Fibroblast of gingiva (primary cell): ENCODE results near the gene CNOT11.

Experiments used
- DNase-seq: peaks from one replicate; pipeline ENCODE4 v3.0.0-alpha.2; 2011; ENCODE audit warnings: low read depth

Gene CNOT11

DNA sequence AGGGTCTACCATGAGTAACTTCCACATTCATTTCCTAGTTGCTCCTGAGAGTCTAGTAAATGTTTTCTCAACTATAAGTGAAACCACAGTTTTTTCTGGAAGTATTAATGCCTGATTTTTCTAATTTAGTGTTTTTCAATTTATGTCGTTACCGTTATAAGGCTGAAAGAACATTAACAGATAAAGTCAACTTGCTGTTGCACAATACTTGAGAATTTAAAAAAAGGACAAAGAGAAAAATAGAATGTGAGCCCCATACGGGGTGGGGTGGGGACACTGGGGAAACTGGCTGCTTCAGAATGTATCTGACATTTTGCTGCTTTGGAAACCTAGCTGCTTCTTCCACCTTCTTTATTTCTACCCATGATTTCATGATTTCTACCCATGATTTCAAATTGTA, 26.2 kb downstream of the CNOT11 start:
- no peak for DNase-seq

DNA sequence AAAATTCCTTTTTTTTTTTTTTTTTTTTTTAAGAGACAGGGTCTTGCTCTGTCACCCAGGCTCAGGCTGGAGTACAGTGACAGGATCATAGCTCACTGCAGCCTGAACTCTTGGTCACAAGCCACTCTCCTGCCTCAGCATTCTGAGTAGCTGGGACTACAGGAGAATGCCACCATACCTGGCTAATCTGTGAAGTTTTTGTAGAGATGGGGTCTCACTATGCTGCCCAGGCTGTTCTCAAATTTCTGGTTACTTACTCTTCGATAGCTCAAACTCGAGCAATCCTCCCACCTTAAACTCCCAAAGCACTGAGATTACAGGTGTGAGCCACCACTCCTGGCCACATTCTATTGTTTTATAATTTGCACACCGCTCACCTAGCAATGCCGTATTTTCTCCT, 28.8 kb downstream of the CNOT11 start:
- no peak for DNase-seq

DNA sequence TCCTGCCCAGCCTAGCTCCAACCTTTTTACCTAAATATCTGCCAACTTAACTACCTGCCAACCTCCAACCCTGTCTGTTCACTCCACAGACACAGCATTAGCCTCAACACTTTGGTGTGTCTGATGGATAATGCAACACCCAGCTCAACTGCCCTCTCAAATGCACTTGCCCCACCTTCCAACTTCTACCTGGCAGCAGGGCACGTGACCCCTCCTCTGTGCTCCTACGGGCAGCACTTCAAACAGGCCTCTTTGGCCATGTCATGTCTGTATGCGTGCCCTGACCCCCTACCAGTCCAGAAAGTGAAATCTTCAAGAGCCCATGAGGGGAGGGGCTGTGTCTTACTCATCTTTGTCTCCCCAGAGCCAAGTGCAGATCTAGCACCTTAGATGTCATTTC, 30.3 kb downstream of the CNOT11 start:
- no peak for DNase-seq

DNA sequence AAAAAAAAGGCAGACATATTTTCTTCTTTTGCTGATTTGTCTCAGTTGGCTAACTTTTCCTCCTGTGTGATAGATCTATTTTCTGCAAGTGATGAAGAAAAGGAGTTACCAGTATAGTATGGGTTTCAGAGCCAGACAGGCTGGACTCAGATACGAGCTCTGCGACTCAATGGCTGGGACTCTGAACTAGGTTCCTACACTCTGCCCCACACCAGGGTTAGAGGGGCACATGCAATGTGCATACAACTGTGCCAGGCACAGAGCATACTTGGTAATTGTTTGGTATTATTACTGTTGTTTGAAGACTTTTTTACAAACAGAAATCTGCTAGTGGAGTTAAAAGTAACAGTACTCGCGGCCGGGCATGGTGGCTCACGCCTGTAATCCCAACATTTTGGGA, 34.0 kb downstream of the CNOT11 start:
- DNase-seq, result no peak

DNA sequence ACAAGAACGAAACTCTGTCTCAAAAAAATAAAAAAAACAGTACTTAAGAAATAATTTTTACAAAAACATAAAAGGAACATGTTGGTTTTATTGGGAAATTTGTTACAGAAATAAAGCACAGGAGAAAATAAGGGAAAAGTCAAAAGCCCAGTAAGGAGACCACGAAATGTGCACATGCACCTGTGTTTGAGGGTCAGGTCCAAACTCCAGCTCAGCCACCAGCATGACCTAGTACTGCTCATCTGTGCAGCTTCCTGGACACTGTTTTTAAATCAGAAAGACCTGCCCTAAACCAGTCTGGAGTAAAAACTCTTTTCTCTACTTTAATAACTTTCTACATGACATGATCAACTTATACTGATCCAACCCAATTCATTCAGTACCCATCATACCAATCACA, 34.6 kb downstream of the CNOT11 start:
- no peak for DNase-seq

DNA sequence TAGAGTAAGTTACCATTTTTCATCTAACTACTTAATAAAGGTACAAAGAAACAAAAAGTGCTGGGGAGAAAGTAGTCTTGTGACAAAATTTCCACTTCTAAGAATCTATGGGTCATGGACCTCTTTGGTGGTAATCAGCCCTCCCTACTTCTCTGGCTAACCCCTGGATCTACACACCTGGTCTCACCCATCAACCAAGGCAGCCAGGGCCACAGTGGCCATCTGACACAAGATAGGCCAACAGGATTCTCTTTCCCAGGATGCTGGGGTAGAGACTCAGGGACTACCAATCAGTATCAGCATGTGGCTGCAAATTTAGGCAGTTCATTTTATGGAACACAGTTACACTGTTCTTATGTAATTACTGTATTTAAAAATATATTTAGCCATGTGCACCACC, 38.0 kb downstream of the CNOT11 start:
- no peak for DNase-seq

DNA sequence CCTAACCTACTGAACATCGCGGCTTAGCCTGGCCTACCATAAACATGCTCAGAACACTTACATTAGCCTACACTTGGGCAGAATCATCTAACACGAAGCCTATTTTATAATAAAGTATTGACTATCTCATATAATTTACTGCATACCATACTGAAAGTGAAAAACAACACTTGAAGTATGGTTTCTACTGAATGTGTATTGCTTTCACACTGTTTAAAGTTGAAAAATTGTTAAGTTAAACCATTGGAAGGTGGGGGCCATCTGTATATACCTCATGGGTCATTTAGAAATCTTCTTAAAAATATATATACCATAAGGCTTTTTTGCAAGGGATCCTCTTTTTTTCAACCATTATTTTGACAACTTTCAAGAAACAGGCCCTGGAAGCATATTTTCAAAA, 39.3 kb downstream of the CNOT11 start:
- DNase-seq, result no peak

DNA sequence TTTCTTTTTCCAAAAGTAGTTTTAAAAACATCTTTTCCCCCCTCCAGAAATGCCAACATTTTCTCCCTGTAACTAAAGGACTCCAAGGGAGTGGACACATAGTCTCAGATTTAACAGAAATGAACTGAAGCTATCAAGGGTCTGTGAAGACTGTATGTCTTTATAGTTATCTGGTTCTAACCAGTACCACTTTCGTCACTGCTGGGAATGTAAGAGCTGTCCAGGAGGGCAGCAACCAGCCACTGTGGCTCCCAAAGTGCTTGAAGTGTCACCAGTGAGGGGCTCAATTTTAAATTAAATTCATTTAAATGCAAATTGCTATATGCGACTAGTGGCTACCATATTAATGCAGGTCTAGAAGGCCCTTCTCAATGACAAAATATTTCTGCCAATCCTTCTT, 40.9 kb downstream of the CNOT11 start:
- DNase-seq, result no peak

DNA sequence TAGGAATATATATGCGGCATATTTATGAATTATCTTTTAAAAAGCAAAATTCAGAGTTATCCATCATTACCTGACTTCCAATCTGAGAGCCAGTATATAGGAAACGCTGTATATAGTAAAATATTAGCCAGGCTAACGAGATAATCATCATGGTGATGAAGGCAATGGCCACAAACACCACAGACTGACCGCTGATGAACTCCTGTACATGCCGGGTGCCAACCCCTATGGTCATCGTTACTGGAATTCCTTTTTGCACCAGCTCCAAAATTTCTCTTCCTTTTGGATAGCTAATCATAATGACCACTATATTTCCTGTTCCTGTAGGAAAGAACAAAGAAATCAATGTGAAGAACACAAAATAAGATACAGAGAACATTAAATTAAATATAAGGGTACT, 42.2 kb downstream of the CNOT11 start:
- DNase-seq, result no peak

DNA sequence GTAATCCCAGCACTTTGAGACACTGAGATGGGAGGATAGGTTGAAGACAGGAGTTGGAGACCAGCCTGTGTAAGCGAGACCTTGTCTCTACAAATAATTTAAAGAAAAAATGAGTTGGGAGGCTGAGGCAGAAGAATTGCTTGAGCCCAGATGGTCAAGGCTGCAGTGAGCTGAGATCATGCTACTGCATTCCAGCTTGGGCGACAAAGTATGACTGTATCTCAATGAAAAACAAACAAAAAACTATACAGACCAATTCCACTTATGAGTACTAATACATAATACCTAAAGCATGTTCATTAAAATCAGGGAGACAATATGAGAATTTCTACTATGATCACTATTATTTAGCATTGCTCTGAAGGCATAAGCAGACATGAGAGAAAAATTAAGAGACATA, 43.2 kb downstream of the CNOT11 start:
- DNase-seq, result no peak

DNA sequence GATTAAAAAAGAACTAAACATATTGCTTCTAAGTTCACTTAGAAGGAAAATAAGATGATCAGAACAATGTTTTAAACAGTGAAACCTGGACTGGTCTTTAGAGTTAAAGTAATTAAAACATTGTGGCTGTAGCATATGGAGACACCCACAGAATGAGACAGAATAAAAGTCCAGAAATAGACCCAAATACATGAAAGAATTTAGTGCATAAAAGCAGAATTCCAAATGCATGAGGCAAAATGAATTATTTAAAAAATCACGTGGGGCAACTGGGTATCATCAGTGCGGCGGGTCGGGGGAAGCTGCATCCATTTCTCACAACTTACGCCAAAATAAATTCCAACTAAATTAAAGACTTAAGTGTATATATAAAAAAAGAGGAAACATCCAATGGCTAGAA, 43.7 kb downstream of the CNOT11 start:
- DNase-seq, result peak; percentile 20

DNA sequence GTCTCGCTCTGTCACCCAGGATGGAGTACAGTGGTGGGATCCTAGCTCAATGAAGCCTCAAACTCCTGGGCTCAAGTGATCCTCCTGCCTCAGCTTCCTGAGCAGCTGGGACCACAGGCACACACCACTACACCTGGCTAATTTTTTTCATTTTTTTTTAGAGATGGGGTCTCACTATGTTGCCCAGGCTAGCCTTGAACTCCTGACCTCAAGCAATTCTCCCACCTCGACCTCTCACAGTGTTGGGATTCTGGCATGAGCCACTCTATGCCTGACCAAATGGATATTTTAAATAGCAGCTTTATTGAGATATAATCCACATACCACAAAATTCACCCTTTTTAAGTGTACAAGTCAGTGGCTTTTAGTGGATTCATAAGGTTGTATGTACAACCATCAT, 44.7 kb downstream of the CNOT11 start:
- no peak for DNase-seq

DNA sequence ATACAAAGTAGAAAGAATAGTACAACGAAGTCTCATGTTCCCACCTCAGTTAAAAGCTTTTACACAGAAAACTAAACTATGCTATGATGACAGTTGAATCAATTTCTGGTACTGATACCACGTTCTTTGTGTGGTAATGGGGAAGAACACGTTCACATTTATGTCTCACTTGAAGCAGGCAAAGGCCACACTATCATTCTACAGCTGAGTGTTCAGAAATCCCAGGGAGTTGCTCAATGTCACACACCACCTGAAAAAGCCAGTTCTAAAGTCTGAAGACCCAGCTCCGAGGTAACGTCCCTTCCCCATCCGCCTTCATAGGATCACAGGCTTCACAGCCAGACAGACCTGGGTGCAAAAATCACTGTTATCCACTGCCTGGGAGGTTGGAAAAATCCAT, 46.9 kb downstream of the CNOT11 start:
- DNase-seq, result no peak

DNA sequence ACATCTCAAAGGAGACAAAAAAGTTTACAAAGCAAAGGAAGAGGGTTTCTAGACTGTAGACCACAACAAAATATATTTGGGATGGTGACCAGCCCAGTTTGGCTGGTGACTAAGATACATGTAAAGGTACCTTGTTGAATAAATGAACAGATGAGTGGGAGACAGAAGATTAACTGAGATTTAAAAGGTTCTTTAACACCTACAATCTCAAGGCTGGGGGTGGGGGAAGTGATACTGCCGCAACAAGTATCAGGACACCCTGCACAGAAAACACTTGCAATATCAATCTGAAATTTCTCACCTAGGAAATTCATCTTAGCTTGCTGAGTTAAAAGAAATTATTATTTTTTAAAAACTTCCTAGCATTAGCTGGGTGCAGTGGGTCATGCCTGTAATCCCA, 47.5 kb downstream of the CNOT11 start:
- no peak for DNase-seq

DNA sequence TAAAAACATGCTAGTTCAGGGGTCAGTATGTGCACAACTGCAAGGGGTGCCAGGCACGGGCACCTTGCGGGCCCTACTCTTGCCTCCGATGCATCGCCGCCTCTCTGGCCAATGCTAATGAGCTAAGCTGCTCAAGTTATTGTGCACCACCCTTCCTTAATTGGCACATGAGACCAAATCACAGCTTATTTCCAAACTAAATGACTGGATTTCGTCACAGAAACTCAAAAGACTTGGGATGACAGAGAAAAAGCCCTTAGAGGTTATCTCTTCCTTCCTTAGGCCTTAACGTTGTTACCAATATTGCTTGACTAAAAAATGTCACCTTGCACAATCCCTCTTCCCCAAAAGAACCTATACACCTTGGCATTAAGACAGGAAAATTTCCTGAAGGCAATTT, 48.1 kb downstream of the CNOT11 start:
- DNase-seq, result no peak

DNA sequence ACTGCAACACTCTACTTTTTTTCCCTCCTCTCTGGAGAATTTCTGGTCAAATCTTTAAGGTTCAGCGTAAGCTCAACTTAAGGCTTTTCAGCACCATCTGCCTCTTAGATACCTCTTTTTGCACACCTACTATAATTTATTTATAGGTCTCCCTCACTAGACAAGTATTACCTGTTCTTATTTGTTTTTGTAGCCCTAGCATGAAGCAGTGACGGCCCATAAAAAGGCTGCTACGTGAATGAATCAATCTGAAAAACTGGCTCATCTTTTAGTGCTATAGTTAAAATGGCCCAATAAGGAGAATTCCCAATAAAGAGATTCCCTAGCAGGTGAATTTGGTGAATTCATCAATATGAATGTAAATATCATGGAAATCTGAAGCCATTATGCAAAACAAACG, 49.3 kb downstream of the CNOT11 start:
- DNase-seq, result no peak

DNA sequence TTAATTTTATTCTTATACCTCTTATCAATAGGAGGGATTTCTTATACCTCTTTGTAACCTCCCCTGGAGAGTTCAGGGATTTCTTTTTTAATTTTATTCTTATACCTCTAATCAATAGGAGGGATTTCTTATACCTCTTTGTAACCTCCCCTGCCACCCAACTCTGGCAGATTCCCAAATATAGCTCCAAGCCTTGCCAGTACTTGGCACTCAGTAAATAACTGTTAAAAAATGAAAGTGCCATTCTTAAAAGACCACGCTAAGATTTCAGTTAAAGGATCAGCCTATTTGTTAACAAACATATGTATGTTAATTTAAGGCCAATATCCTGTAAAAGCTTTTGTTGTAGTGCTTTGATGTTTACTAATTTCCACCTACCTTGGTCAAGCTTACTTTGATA, 51.0 kb downstream of the CNOT11 start:
- no peak for DNase-seq

DNA sequence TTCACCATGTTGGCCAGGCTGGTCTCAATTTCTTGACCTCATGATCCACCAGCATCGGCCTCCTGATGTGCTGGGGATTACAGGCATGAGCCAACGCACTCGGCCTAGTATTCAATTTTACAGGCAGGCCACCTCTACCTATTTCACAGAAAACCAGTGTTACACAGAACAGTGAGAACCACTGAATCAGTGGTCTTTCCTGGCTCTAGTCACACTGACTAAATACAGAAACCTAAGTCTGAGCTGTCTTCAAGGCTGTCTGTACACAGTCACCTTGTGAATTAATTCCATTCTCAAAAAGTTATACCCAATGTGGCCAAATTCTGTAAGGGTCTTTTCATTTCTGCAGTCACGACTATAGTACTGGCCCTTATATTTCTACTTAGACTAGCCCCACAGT, 52.3 kb downstream of the CNOT11 start:
- no peak for DNase-seq

DNA sequence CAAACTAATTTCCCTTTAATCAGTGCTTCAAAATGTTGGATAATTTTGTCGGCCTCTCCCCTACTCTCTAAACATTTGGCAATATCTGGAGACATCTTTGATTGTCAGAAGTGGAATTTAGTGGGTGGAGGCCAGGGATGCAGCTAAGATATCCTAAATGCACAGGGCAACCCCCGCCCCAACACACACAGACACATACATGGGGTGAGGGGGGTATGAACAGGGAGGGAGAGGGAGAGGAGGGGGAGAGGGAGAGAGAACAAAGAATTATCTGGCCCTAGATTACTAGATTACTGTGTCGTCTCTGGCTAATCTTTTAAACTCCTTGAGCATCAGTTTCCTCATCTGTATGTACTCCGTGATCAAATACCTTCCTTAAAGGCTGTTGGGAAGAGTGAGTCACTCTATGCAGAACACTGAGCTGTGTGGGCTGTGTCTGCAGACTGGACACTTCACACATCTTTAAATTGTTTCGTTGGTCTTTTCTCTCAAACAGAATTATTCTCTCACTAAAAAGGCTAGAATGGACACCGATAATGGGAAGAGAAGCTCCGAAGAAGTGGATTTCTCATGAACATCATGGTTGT, 52.9 kb downstream of the CNOT11 start:
- peak; percentile 26 for DNase-seq

DNA sequence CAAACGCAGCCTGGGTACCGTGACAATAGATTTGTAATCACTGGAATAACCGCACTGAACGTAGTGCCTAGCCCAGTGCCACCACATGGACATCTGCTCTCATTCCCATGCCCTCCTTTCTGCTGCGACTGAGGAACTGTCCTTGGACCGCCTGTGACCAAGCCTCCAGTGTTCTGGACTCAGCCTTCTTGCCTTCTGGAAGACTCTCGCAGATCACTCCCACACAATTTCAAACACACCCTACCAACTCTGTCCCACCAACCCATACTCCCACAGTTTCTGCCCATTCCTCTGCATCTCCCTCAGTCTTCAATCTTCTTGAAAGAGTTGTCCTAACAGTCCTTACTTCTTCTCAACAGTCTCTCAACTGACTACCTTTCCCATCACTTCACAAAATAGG, 53.7 kb downstream of the CNOT11 start:
- no peak for DNase-seq

DNA sequence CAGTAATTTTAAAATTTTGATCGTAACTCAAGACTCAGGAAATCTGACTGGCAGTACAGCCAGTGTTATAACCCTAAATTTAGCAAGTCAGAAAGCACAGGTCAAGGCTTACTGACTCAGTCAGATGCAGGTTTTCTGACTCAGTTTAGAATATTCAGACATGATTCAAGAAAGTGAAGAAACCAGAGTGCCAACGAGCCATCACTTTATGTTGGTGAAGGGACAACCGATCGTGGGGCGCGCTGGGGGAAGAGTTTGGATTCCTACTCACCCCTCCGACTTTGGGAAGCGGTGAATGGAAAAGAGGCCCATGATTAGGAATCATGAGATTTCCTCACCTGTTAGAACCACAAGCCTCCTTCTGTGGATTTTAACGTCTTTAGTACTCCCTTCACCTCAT, 54.8 kb downstream of the CNOT11 start:
- no peak for DNase-seq

DNA sequence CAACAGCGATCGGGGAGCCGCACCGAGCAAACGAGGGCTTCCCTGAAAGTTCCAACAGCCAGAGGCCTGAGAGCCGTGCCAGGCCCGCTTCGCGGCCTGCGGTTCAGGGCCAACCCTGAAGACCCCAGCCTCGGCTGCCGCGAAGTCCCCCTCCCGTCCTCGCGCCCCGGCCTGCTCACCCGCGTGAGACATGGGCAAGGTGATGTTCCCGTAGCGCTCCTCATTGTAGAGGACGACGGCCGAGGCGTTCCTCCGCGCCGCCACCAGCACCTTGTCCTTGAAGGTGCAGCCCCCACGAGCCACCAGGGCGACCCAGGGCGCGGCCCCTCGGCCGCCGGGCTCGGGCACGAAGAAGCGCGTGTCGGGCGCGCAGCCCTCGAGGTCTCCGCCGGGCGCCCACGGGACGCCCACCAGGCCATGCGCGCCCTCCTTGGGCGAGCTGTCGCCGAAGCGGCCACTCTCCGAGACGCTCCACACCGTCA, 55.3 kb downstream of the CNOT11 start:
- DNase-seq, result no peak

DNA sequence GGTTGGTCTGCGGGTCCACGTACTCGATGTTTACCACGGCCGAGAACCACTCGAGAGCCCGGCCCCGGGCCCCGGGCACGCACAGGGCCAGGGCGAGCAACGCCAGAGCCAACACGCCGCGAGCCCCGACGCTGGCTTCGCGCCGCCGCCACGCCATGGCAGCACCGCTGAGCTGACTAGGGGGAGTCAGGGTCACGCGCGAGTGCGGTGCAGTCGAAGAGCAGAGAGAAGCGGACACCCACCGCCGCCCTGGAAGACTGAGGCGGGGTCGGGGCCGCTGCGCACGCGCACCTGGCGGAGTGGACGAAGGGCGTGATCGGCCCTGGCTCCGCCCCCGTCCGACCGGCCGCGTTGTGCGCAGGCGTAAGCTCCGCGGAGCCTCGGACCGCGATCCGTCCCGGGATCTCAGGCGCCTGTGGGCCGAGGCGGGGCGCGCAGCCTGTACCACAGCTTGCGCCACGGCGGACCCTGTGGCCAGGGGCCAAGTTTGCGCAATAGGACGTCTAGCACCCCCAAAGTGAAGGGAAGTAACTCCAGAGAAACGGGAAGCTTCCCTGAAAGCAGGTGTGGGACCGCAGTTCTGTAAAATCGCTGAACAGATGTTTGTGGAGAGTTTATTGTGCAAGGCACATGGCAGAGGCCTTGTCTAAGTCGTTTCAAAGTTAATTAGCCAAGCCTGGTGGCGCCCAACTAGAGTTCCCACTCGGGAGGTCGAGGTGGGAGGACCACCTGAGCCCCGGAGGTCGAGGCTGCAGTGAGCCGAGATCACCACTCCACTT, 55.9 kb downstream of the CNOT11 start, which contains the start of gene RNF149:
TSS of gene RNF149 (minus strand) at position 270 of the 779 bp plus-strand sequence. CDS start at position 157, 113 bp downstream.
- peak; percentile 88 for DNase-seq
